ENCODE results near the gene HPS5.
"Not testable (repeated sequence)": the region's sequence is repeated elsewhere in the genome, so short reads cannot be mapped to it uniquely, and the experiment has no call there.

HPS5 gene

DNA sequence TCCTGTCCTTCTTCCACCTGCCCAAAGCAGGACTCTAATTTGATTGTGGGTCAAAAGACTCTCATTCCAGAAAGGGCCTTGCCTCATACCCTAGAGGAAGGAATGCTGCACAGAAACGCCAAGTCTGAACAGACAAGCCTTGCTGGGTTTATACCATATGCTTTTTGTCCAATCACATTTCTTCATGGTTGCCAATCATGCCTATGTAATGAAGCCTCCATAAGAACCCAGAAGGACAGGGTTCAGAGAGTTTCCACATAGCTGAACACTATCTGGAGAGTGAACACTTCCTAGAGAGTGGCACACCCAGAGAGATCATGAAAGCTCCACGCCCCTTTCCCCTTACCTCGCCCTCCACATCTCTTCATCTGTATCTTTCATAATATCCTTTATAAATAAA is 68.7 kb downstream of the HPS5 start:
- Histone ChIP-seq H3K9ac (ENCODE audit: low read length) (no peak overlapping the region), H3K9me3 (ENCODE audit: control insufficient read depth, insufficient read depth, low read depth, low read length) (no peaks in the 10 kb centered on the region), H3K27me3 (ENCODE audit: control insufficient read depth, insufficient read depth, low read length) (no peaks in the 10 kb centered on the region), H3K27ac (ENCODE audit: low read depth, low read length) (no peak overlapping the region), H3K4me1 (ENCODE audit: control insufficient read depth, insufficient read depth, low read length) (no peaks in the 10 kb centered on the region), H3K36me3 (ENCODE audit: control insufficient read depth, insufficient read depth, low read length) (no peaks in the 10 kb centered on the region), H3K4me3 (ENCODE audit: low read depth, low read length) (no peak overlapping the region)

DNA sequence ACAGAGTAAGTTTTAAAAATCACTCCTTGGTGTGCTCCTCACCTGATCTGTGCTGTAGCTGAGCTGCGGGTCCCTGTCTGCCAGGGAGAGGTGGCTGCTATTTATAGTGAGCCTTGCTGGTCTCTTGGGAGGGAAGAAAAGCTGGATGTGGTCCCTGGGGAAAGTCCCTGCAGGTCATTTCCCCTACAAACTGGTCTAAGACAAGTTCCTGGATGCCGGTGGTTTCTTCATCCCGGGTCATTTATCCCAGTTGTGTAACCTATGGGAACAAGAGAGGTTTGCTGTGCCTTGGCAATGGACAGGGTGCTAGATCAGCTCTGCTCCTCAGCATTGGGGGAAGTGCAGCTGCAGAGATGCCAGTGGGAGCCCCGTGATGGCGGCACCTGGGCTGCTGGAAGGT is 73.4 kb downstream of the HPS5 start, which contains the start of gene SAA2:
SAA2 (minus strand) TSS at position 108 of the 400 bp plus-strand sequence. CDS start 657 bp downstream, outside the sequence.
- no peak within 1 kb of the TSS for H3K9ac ChIP-seq (ENCODE audit: low read length)
- no peaks in the 10 kb centered on the region for H3K9me3 ChIP-seq (ENCODE audit: control insufficient read depth, insufficient read depth, low read depth, low read length)
- H3K4me1 ChIP-seq (ENCODE audit: control insufficient read depth, insufficient read depth, low read length): no peaks in the 10 kb centered on the region
- no peak within 1 kb of the TSS for H3K4me3 ChIP-seq (ENCODE audit: low read depth, low read length)
- no peak within 1 kb of the TSS for H3K27ac ChIP-seq (ENCODE audit: low read depth, low read length)
- H3K27me3 ChIP-seq (ENCODE audit: control insufficient read depth, insufficient read depth, low read length): no peaks in the 10 kb centered on the region
- no peaks in the 10 kb centered on the region for H3K36me3 ChIP-seq (ENCODE audit: control insufficient read depth, insufficient read depth, low read length)

DNA sequence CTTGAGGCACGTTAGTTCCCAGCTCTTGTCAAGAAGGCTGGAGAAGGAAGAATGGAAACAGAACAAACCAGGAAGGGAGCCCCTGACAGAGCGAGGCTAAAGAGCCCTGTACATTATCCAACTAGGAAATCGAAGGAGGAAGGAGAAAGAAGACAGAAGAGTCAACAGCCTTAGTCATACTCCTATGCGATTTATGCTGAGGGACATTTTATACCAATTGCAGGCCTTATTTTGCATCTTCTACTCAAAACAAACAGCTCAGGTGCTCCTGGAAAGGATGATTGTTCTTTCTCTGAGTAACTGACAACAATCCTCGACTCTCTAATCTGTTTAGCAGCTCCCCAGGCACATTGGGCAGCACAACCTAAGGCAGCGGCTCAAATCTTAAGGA is 74.8 kb downstream of the HPS5 start:
- H3K9ac ChIP-seq (ENCODE audit: low read length); H3K27me3 ChIP-seq (ENCODE audit: control insufficient read depth, insufficient read depth, low read length); H3K36me3 ChIP-seq (ENCODE audit: control insufficient read depth, insufficient read depth, low read length); H3K9me3 ChIP-seq (ENCODE audit: control insufficient read depth, insufficient read depth, low read depth, low read length); H3K4me3 ChIP-seq (ENCODE audit: low read depth, low read length); H3K4me1 ChIP-seq (ENCODE audit: control insufficient read depth, insufficient read depth, low read length); H3K27ac ChIP-seq (ENCODE audit: low read depth, low read length): not testable (repeated sequence)

DNA sequence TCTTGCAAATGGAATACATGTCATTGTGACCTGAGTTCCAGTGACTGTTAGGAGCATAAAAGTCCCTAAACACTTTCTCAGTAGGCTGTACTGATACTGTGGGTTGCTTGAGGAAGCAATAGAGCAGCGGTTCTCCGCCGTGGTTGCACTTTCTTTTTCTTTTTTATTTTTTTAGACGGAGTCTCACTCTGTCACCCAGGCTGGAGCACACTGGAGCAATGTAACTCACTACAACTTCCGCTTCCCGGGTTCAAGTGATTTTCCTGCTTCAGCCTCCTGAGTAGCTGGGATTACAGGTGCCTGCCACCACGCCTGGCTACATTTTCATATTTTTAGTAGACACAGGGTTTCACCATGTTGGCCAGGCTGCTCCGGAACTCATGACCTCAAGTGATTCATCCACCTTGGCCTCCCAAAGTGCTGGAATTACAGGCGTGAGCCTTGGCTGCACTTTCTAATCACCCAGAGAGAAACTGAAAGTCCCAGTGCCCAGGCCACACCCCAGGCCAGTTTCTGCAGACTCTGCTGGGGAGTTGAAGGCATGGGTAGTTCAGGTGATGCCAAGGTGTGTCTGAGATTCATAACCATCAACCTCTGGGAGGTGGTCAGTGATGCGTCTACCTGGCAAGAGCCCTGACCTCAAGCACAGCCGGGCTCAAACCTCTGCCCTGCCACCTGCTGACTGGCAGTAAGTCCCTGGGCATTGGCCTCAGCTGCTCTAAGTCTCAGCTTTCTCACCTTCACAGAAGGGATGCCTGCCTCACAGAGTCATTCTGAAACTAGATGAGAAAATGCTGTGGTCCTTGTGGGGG is 75.4 kb downstream of the HPS5 start:
- not testable (repeated sequence) for H3K27ac ChIP-seq (ENCODE audit: low read depth, low read length); H3K27me3 ChIP-seq (ENCODE audit: control insufficient read depth, insufficient read depth, low read length); H3K36me3 ChIP-seq (ENCODE audit: control insufficient read depth, insufficient read depth, low read length); H3K9ac ChIP-seq (ENCODE audit: low read length); H3K9me3 ChIP-seq (ENCODE audit: control insufficient read depth, insufficient read depth, low read depth, low read length); H3K4me1 ChIP-seq (ENCODE audit: control insufficient read depth, insufficient read depth, low read length); H3K4me3 ChIP-seq (ENCODE audit: low read depth, low read length)

DNA sequence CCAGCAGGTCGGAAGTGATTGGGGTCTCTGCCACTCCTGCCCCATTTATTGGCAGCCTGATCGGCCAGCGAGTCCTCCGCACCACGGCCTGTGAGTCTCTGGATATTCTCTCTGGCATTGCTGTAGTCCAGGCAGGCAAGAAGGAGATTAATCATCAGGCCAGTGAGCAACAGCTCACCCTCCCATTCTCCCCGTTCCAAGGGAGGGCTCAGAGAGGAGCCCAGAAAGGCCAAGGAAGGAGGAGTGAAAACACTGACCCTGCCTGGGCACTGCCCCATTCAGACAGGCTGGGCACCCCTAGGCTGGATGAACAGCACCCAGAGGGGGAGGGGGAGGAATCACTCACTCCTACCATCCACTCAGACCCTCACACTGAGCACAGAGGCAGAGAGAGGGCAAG is 76.5 kb downstream of the HPS5 start:
- H3K9me3 ChIP-seq (ENCODE audit: control insufficient read depth, insufficient read depth, low read depth, low read length): no peaks in the 10 kb centered on the region
- H3K27me3 ChIP-seq (ENCODE audit: control insufficient read depth, insufficient read depth, low read length): no peaks in the 10 kb centered on the region
- H3K4me3 ChIP-seq (ENCODE audit: low read depth, low read length): no peak overlapping the region
- no peaks in the 10 kb centered on the region for H3K4me1 ChIP-seq (ENCODE audit: control insufficient read depth, insufficient read depth, low read length)
- no peak overlapping the region for H3K9ac ChIP-seq (ENCODE audit: low read length)
- no peaks in the 10 kb centered on the region for H3K36me3 ChIP-seq (ENCODE audit: control insufficient read depth, insufficient read depth, low read length)
- H3K27ac ChIP-seq (ENCODE audit: low read depth, low read length): no peak overlapping the region

DNA sequence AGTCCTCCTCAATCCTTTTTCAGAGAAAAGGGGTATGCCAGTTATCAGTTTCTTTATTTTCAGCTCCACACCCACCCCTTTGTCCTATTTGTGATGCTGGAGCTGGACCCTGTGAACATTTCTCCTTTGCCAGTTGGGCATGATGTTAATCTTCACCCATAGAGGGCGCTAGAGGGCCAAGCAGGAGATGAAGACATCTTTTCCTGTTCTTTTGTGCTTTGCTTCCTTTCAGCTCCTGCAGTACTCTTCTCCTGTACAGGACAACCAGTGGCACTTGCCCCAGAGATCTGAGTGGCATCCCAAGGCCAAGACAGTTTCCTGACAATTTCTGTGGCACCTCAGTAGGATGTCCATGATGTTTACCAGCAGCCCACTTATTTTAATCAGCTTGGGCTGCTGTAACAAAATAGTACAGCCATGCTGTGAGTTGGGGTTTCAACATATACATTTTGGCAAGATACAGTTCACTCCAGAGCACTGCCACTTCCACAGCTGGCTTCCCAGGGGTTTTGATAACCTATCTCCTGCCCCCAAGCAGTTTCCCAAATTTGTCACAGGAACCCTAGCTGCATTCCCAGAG is 78.1 kb downstream of the HPS5 start:
- Histone ChIP-seq H3K27me3 (ENCODE audit: control insufficient read depth, insufficient read depth, low read length) (no peaks in the 10 kb centered on the region; the same call in 1 of the 2 replicates), H3K4me1 (ENCODE audit: control insufficient read depth, insufficient read depth, low read length) (no peaks in the 10 kb centered on the region), H3K27ac (ENCODE audit: low read depth, low read length) (no peak overlapping the region), H3K36me3 (ENCODE audit: control insufficient read depth, insufficient read depth, low read length) (no peaks in the 10 kb centered on the region), H3K4me3 (ENCODE audit: low read depth, low read length) (no peak overlapping the region), H3K9ac (ENCODE audit: low read length) (no peak overlapping the region), H3K9me3 (ENCODE audit: control insufficient read depth, insufficient read depth, low read depth, low read length) (no peaks in the 10 kb centered on the region)

DNA sequence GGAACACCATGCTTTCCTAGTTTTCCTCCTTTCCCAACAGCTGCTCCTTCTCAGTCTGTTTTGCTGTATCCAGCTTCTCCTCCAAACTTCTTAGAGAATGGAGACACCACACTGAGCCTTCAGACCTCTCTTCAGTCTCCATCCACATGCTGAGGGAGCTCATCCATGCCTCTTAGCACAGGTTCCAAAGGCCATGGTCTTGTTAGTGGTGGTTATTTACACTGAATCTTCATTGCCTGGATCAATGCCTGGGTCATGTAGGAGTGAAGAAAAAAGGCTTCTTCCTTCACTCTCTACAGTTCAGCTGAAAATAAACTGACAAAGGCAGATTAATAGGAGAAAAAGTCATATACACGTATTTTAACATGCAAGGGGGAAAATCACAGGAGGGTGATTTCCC is 82.3 kb downstream of the HPS5 start:
- H3K9me3 ChIP-seq (ENCODE audit: control insufficient read depth, insufficient read depth, low read depth, low read length): no peaks in the 10 kb centered on the region
- H3K4me1 ChIP-seq (ENCODE audit: control insufficient read depth, insufficient read depth, low read length): no peaks in the 10 kb centered on the region
- H3K36me3 ChIP-seq (ENCODE audit: control insufficient read depth, insufficient read depth, low read length): no peaks in the 10 kb centered on the region
- peaks cover 3% of the 10 kb centered on the region; the same call in 1 of the 2 replicates for H3K27me3 ChIP-seq (ENCODE audit: control insufficient read depth, insufficient read depth, low read length)
- no peak overlapping the region for H3K27ac ChIP-seq (ENCODE audit: low read depth, low read length)
- no peak overlapping the region for H3K9ac ChIP-seq (ENCODE audit: low read length)
- no peak overlapping the region for H3K4me3 ChIP-seq (ENCODE audit: low read depth, low read length)

DNA sequence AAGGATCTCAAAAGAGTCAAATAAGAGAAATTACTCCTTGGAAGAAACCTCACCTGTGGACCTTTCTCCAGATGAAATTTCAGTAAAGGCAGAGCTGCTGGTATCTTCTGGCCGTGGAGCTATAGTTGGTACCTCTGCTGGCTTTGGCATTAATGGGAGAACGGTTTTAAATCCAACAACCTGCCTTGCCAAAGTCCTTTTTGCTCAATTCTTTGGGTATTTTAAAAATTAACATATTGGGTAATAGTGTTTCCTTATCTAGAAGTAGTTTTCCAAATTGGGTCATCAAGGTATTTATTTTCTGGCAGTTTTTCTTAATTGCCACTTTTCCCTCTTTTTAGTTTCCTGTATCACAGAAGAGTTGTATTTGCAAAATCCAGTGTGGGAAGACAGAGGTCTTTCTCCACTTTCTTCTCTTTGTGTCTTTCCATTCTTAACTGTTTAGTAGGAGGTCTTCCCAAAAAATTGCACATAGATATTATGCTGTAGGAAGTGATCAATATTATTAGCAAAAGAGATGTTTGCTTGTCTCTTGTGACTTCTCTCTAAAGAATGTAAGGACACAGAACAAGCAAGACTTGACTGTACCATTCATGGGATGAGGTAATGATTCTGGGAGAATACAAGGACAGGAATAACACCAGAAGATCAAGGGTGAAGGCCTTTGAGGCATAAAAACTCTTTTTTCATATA is 85.1 kb downstream of the HPS5 start, which contains the start of gene SAA4:
SAA4 (minus strand) TSS at position 139 of the 693 bp plus-strand sequence. CDS start 876 bp downstream, outside the sequence.
- Histone ChIP-seq H3K4me3 (ENCODE audit: low read depth, low read length) (no peak within 1 kb of the TSS), H3K27me3 (ENCODE audit: control insufficient read depth, insufficient read depth, low read length) (peaks cover 3% of the 10 kb centered on the region; the same call in 1 of the 2 replicates), H3K9me3 (ENCODE audit: control insufficient read depth, insufficient read depth, low read depth, low read length) (no peaks in the 10 kb centered on the region), H3K9ac (ENCODE audit: low read length) (no peak within 1 kb of the TSS), H3K27ac (ENCODE audit: low read depth, low read length) (no peak within 1 kb of the TSS), H3K36me3 (ENCODE audit: control insufficient read depth, insufficient read depth, low read length) (no peaks in the 10 kb centered on the region), H3K4me1 (ENCODE audit: control insufficient read depth, insufficient read depth, low read length) (no peaks in the 10 kb centered on the region)

DNA sequence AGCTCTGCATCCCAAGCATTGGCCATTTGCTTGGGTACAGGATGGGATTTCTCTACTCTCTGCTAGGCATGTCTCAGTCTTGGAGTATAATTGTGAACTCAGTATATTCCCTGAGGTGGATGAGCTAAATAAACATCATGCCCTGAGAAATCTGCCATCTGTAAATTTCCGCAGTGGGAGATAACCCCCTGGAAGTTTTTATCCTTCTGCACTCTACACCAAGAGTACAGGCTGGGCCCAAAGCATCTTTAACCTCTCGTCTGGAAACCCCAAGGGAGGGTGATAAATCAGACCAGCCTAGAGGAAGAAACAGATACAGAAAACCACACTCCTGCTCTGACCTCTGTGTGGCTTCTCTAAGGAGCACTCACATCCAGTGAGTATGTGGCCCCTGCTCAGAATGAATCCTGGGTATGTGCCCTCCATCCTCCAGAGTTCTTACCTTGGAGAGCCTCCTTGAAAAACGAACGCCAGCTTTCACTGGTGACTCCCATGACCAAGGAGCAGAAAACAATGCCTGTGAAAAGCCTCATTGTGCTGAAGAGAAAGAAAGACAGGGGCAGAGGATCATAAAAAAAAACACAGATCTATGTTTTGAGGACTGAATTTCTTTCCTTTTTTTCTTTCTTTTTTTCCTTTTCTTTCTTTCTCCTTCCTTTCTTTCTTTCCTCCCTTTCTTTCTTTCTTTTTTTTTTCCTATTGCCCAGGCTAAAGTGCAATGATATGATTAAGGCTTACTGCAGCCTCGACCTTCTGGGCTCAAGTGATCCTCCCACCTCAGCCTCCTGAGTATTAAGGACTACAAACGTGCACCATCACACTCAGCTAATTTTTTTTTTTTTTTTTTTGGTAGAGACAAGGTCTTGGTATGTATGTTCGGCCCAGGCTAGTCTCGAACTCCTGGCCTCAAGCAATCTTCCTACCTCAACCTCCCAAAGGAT is 86.3 kb downstream of the HPS5 start:
- peaks cover 3% of the 10 kb centered on the region; the same call in 1 of the 2 replicates for H3K27me3 ChIP-seq (ENCODE audit: control insufficient read depth, insufficient read depth, low read length)
- no peak overlapping the region for H3K4me3 ChIP-seq (ENCODE audit: low read depth, low read length)
- H3K4me1 ChIP-seq (ENCODE audit: control insufficient read depth, insufficient read depth, low read length): no peaks in the 10 kb centered on the region
- H3K9me3 ChIP-seq (ENCODE audit: control insufficient read depth, insufficient read depth, low read depth, low read length): no peaks in the 10 kb centered on the region
- H3K27ac ChIP-seq (ENCODE audit: low read depth, low read length): no peak overlapping the region
- H3K9ac ChIP-seq (ENCODE audit: low read length): no peak overlapping the region
- H3K36me3 ChIP-seq (ENCODE audit: control insufficient read depth, insufficient read depth, low read length): no peaks in the 10 kb centered on the region

DNA sequence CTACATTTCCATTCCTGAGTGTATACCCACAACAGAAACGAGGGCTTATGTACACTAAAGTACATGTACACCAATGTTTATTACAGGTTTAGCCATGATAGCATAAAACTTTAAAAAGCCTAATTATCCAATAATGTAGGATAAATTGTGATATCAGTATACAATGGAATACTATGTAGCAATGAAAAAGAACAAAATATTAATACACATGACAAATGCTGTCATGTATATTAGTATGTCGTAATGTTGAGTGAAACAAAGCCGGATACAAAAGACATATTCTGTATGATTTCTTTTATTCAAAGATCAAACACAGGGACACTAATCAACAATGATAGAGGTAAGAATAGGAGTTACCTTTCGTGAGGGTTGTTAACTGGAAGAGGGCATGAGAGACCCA is 88.0 kb downstream of the HPS5 start:
- Histone ChIP-seq H3K9ac (ENCODE audit: low read length) (no peak overlapping the region), H3K9me3 (ENCODE audit: control insufficient read depth, insufficient read depth, low read depth, low read length) (no peaks in the 10 kb centered on the region), H3K27ac (ENCODE audit: low read depth, low read length) (no peak overlapping the region), H3K4me3 (ENCODE audit: low read depth, low read length) (no peak overlapping the region), H3K36me3 (ENCODE audit: control insufficient read depth, insufficient read depth, low read length) (no peaks in the 10 kb centered on the region), H3K27me3 (ENCODE audit: control insufficient read depth, insufficient read depth, low read length) (peaks cover 3% of the 10 kb centered on the region; the same call in 1 of the 2 replicates), H3K4me1 (ENCODE audit: control insufficient read depth, insufficient read depth, low read length) (no peaks in the 10 kb centered on the region)
